GM12878 (cell line): ENCODE data around the gene ZBTB32. TPM values are rescaled to one million over a fixed set of nuclear protein-coding genes. Genes with fewer than 3 reads are reported as not detected.

Source experiments
- ATF2 ChIP-seq: IDR thresholded peaks from 2 replicates; pipeline ENCODE4 v1.6.1; 2012; ENCODE audit warnings: low read length, inconsistent platforms
- EZH2 ChIP-seq: IDR thresholded peaks from 2 replicates; pipeline ENCODE4 v1.6.1; 2012; ENCODE audit warnings: low read depth, mild to moderate bottlenecking, control low read depth, inconsistent platforms, low read length, borderline replicate concordance; ENCODE audit not compliant: control insufficient read depth
- GATAD2B ChIP-seq: fragments of 450-650 bp; conservative IDR thresholded peaks from 2 replicates; pipeline ENCODE4 v1.6.1; 2017; ENCODE audit warnings: low read depth, mild to moderate bottlenecking, moderate library complexity
- MYC ChIP-seq: IDR thresholded peaks from 2 replicates; pipeline ENCODE4 v1.6.1; 2011; ENCODE audit warnings: mild to moderate bottlenecking, low read length, moderate library complexity, inconsistent platforms; ENCODE audit not compliant: insufficient read depth, insufficient replicate concordance, insufficient read length, severe bottlenecking
- SUZ12 ChIP-seq: fragments of 200-600 bp; sonication (generic); IDR thresholded peaks from one replicate; pipeline ENCODE4 v1.6.1; 2018; ENCODE audit warnings: antibody characterized with exemption, mild to moderate bottlenecking; ENCODE audit not compliant: unreplicated experiment
- ZNF24 ChIP-seq: fragments of 450-650 bp; IDR thresholded peaks from 2 replicates; pipeline ENCODE4 v1.6.1; 2017; ENCODE audit warnings: antibody characterized with exemption, mild to moderate bottlenecking
- ZNF687 ChIP-seq: fragments of 450-650 bp; IDR thresholded peaks from 2 replicates; pipeline ENCODE4 v1.6.1; 2017; ENCODE audit warnings: mild to moderate bottlenecking, moderate library complexity
- polyA plus RNA-seq, 11 experiments: library from polyadenylated mRNA; depleted of rRNA in 4 of 11; unstranded in 6 of 11; stranded (reverse) in 5 of 11; fragments of >200 nt; fragmentation: Nextera tagmentation in 4 of 11; fragmentation: Illumina TruSeq in 1 of 11; extraction: Ambion mirVana in 4 of 11; extraction: Trizol in 1 of 11; gene quantifications; 1 replicate in 1 of 11; 2 replicates in 10 of 11; pipeline versions ENCODE4 v1.2.1 to v1.2.3, GENCODE V29; 2011 to 2016; ENCODE audit warnings: inconsistent platforms in 2 of 11, missing spikeins in 2 of 11, low read depth in 1 of 11
- total RNA-seq, 4 experiments: library from RNA; depleted of rRNA in 3 of 4; stranded (reverse); fragments of >200 nt in 3 of 4; fragmentation: Illumina TruSeq in 1 of 4; extraction: Trizol in 1 of 4; gene quantifications; 2 replicates each; pipeline versions ENCODE4 v1.2.1 to v1.2.3, GENCODE V29; 2013 to 2021
- TF ChIP-seq, protein P1 (sequence below): IDR thresholded peaks from 2 replicates; pipeline ENCODE4 v1.6.1; 2012; ENCODE audit warnings: improper control_type of control experiment, low read depth, low read length; ENCODE audit not compliant: insufficient replicate concordance

ZBTB32 gene
- total and polyA plus RNA-seq, 10 of the 15 experiments (the other 5 are each of a cell fraction or from before 2014, with no cell fraction given) = 1.0 to 46.7 (median 16.0) TPM

GRCh38 chr19:35764432-35765315, 60.3 kb downstream of the ZBTB32 start (continued):
- TF ChIP-seq, protein P1, sequence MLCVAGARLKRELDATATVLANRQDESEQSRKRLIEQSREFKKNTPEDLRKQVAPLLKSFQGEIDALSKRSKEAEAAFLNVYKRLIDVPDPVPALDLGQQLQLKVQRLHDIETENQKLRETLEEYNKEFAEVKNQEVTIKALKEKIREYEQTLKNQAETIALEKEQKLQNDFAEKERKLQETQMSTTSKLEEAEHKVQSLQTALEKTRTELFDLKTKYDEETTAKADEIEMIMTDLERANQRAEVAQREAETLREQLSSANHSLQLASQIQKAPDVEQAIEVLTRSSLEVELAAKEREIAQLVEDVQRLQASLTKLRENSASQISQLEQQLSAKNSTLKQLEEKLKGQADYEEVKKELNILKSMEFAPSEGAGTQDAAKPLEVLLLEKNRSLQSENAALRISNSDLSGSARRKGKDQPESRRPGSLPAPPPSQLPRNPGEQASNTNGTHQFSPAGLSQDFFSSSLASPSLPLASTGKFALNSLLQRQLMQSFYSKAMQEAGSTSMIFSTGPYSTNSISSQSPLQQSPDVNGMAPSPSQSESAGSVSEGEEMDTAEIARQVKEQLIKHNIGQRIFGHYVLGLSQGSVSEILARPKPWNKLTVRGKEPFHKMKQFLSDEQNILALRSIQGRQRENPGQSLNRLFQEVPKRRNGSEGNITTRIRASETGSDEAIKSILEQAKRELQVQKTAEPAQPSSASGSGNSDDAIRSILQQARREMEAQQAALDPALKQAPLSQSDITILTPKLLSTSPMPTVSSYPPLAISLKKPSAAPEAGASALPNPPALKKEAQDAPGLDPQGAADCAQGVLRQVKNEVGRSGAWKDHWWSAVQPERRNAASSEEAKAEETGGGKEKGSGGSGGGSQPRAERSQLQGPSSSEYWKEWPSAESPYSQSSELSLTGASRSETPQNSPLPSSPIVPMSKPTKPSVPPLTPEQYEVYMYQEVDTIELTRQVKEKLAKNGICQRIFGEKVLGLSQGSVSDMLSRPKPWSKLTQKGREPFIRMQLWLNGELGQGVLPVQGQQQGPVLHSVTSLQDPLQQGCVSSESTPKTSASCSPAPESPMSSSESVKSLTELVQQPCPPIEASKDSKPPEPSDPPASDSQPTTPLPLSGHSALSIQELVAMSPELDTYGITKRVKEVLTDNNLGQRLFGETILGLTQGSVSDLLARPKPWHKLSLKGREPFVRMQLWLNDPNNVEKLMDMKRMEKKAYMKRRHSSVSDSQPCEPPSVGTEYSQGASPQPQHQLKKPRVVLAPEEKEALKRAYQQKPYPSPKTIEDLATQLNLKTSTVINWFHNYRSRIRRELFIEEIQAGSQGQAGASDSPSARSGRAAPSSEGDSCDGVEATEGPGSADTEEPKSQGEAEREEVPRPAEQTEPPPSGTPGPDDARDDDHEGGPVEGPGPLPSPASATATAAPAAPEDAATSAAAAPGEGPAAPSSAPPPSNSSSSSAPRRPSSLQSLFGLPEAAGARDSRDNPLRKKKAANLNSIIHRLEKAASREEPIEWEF = no peak
- TF ChIP-seq ATF2 = no peak
- no peak for TF ChIP-seq MYC
- TF ChIP-seq ZNF687 = no peak
- no peak for TF ChIP-seq EZH2
- TF ChIP-seq GATAD2B = no peak
- no peak for TF ChIP-seq SUZ12
- TF ChIP-seq ZNF24 = no peak
